ENCODE data around the gene KYAT1.
A peak's percentile ranks its signal among the peaks of the same experiment; 100 is the strongest.

Gene KYAT1

DNA sequence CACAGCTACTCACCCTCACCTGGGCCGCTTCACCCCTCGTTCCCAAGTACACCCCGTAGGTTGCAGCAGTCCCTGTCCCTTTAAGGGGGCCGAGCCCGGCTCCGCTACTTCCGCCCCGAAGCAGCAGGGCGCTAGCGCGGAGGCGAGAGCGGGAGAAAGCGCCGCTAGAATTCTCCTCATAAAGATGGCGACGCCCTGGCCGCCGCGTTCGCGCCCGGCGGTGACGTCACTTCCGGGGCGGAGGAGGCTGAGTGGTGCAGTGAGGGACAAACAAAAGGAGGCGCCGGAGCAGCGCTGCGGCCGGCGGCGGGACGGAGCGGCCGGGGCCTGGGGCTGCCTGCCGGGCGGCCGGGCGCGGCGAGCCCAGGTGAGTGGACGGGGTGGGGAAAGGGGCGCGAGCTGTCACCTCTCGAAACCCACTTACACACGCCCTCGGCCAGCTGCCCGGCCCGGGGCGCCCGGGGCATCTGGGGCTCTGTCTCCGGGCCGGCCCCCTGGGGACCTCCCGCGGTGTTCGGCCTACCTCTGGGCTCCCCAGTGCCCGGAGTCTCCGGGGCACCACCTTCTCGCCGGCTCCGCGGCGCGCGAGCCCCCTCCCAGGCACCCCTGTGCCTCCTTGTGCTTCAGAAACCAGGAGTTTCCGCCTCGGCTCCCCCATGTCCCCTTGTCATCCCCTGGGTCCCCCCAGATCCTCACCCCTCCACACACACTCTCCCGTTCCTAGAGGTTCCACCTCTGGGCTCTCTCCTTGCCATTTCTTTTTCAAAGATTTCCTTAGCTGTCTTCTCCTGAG, at the start of gene KYAT1, which contains the start of gene LRRC8A:
TSS of gene KYAT1 (minus strand) at position 67 of the 793 bp plus-strand sequence. CDS start 36,545 bp downstream, outside the sequence.
TSS of gene LRRC8A (plus strand) at position 250 of the 793 bp plus-strand sequence. CDS start 25,032 bp downstream, outside the sequence.
- DNase-seq, result peak; percentile 87

DNA sequence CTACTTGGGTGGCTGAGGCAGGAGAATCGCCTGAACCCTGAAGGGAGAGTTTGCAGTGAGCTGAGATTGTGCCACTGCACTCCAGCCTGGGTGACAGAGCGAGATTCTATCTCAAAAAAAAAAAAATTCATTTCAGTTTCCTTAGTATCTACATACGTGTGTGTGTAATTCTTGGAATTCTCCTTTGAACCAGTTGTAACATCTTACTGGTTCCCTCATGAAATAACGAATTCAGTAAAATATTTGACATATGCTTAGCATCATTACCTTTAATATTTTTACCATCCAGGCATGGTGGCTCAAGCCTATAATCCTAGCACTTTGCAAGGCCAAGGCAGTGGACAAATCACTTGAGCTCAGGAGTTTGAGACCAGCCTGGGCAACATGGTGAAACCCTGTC, 47.8 kb upstream of the KYAT1 start:
- no peak for DNase-seq

DNA sequence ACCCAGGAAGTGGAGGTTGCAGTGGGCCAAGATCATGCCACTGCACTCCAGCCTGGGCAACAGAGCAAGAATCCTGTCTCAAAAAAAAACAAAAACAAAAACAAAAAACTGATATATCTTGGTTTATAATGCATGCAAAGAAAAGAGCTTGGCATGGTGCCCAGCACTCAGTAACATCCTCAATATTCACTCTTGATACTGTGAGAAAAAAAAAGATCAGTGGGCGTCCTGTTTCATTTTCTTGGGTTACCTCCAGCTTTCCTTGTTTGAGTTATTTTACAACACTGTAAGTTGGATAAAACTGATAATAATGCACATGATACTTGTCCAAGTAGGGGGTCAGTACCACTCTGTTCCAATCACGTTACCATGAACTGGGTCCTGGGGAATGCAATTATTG, 46.9 kb upstream of the KYAT1 start:
- DNase-seq, result no peak

DNA sequence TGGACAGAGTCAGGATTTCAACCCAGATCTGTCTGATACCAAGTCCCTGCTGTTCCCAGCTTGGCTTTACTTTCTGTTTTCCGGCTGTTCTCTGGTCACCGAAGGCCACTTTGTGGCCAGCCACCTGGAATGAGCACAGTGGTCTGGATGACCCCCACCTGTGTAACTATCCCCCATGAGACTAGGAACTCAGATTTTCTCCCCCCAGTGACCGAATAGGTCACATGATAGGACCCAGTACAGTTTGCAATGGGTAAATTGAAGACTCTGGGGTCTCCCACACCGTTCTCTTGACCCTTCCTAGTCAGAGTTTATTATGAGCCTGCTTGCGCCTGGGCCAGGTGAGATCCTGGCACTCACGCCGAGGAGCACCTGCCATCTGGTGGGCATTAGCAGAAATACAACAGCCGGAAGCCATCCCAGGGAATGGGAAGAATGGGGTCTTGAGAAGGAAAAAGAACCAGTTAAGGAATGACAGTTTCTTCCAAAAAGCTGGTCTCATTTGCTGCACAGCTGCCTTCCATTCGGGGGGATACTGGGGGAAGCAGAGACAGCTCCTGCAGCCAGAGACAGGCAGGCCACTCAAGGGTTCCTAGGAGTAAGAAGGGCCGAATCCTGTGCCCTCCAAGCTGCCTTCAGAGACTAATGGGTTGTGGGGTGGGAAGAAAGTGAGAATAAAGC, 46.1 kb upstream of the KYAT1 start:
- DNase-seq, result peak; percentile 0

DNA sequence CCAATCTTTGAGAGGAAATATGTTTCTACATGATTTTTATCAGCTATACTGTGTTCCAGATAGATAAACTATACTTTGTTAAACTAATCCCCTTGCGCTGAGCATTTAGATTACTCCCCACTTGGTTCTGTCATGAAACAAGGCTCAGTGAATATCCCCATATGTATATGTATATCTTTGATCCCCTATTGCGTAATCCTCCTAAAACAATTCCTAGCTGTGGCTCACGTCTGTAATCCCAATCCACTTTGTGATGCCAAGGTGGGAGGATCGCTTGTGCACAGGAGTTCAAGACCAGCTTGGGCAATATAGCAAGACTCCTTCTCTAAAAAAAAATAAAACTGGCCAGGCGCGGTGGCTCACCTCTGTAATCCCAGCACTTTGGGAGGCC, 41.7 kb upstream of the KYAT1 start:
- no peak for DNase-seq

DNA sequence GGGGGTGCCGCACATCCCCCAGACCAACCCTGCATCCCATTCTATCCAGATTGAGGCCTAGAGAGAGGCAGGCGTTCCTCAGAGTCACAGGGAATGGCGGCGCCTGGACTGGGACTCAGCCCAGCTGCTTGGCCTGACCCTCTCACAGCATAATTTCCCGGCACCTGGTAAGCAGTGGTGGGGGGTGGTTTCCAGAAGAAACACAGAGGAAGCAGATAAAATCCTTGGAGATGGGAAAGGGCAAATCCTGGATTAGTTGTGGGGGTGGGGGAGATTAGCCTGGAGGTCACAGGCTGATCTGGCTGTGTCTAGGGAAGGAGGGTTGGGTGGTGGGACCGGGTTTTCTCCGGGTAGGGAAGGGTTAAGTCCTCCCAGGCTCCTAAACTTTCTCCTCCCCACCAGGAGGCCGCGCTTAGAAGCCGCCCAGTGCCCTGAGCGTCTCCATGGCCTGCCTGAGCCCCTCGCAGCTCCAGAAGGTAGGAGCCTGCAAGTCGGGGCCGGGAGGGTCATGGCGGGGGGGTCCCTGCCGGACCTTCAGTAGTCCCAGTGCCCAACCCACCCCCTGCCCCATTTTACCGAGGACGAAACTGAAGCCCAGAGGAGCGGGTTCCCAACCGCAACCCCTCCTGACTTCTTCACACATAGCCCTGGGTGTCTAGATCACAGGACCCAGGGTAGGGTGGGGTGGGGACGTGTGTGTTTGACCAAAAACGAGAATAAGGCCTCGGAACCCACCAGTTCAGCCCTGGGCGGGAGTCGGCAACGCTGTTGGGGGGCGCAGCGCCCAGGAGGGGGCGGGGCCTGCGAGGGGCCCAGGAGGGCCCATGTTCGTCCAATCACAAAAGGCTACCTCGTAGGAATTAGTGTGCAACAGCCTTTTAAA, 40.4 kb upstream of the KYAT1 start:
- DNase-seq, result peak; percentile 66

DNA sequence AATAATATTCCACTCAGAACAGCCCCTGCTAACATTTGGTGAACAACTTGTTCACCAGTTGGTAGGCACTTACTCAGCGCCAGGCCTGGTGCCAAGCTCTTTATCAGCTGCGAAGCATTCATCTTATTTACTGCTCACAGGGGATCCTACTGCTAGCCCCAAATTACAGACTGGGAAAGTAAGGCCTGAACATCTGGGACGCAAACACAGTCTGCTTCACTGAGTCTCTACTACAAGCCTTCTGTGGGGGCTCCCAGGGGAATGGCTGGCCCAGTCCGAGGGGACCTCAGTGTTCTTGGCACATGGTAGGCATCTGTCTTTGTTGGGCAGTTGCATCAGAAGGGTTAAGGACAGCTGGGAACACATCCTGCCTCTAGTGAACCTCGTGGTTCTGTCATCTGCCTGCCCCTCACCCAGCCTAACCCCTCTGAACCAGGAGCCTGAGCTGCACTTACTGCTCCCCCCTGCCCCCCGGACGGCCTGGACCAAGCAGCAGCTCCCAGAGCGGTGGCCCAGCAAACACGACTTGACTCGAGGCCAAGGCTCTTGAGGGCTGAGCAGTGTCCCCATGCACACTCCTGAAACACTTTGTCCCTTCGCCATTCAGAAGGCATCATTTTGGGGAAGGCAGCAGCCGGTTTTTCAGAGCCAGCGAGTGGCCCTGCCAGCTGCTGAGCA, 38.8 kb upstream of the KYAT1 start, which contains the start of gene PHYHD1:
TSS of gene PHYHD1 (plus strand) at position 602 of the 678 bp plus-strand sequence. CDS start 1,342 bp downstream, outside the sequence.
- peak; percentile 38 for DNase-seq

DNA sequence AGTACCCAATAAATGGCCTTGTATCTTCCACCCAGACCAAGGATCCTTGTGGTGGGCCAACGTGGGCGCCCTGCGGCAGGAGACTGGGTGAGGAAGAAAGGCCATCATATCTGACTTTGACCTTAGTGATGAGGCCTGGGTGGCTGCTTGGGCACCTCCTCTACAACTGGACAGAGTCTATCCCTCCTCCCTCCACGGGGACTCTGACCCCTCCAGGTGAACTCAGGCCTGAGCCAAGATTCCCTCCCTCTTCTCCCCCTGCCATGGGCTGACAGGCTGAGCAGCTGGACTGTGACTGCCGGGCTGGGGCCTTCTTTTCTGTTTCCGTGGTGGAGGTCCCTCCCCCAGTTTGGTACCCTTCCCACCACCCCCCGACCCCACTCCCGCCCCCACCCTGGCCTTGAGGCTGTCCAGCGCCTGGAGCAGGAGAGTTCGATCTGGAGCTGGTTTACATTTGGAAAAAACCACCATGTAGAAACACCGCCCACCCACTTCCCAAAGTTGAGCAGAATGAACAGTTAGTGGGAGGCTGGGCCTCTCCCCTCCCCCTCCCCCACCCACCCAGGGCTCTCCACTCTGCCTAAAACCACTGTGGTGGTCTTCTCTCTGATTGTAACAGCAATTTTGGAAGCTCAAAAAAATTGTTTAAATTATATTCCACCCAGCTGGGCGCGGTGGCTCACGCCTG, 37.8 kb upstream of the KYAT1 start:
- DNase-seq, result no peak

DNA sequence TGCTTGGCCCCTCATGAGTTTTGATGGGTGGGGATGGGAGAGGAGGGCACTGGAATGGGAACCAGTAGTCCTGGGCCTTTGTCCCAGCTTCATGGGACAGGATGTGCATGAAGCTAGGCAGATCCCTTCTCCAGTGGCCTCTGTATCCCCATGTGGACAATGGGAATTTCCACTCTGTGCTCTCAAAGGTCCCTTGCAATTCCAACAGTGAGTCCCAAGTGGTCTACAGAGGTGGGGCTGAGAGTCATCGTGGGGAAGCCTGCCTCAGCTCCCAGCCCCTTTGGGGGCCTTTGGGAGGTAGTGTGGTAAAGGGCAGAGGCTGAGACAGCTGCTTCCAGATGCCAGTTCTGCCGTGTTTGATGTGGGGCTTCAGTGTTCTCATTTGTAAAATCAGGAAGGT, 37.2 kb upstream of the KYAT1 start:
- no peak for DNase-seq

DNA sequence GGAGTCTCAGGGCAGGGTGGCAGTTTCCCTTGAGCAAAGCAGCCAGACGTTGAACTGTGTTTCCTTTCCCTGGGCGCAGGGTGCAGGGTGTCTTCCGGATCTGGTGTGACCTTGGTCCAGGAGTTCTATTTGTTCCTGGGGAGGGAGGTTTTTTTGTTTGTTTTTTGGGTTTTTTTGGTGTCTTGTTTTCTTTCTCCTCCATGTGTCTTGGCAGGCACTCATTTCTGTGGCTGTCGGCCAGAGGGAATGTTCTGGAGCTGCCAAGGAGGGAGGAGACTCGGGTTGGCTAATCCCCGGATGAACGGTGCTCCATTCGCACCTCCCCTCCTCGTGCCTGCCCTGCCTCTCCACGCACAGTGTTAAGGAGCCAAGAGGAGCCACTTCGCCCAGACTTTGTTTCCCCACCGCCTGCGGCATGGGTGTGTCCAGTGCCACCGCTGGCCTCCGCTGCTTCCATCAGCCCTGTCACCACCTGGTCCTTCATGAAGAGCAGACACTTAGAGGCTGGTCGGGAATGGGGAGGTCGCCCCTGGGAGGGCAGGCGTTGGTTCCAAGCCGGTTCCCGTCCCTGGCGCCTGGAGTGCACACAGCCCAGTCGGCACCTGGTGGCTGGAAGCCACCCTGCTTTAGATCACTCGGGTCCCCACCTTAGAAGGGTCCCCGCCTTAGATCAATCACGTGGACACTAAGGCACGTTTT, 35.5 kb upstream of the KYAT1 start:
- DNase-seq, result no peak

DNA sequence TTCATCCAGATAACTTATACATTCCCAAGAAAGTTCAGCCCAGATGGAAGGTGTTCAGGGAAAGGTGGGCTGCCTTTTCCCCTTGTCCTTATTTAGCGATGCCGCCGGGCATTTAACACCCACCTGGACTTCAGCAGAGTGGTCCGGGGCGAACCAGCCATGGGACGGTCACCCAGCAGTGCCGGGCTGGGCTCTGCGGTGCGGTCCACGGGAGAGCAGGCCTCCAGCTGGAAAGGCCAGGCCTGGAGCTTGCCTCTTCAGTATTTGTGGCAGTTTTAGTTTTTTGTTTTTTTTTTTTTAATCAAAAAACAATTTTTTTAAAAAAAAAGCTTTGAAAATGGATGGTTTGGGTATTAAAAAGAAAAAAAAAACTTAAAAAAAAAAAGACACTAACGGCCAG, 35.0 kb upstream of the KYAT1 start:
- no peak for DNase-seq

DNA sequence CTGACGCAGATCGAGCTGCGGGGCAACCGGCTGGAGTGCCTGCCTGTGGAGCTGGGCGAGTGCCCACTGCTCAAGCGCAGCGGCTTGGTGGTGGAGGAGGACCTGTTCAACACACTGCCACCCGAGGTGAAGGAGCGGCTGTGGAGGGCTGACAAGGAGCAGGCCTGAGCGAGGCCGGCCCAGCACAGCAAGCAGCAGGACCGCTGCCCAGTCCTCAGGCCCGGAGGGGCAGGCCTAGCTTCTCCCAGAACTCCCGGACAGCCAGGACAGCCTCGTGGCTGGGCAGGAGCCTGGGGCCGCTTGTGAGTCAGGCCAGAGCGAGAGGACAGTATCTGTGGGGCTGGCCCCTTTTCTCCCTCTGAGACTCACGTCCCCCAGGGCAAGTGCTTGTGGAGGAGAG, 34.5 kb upstream of the KYAT1 start:
- DNase-seq, result no peak

DNA sequence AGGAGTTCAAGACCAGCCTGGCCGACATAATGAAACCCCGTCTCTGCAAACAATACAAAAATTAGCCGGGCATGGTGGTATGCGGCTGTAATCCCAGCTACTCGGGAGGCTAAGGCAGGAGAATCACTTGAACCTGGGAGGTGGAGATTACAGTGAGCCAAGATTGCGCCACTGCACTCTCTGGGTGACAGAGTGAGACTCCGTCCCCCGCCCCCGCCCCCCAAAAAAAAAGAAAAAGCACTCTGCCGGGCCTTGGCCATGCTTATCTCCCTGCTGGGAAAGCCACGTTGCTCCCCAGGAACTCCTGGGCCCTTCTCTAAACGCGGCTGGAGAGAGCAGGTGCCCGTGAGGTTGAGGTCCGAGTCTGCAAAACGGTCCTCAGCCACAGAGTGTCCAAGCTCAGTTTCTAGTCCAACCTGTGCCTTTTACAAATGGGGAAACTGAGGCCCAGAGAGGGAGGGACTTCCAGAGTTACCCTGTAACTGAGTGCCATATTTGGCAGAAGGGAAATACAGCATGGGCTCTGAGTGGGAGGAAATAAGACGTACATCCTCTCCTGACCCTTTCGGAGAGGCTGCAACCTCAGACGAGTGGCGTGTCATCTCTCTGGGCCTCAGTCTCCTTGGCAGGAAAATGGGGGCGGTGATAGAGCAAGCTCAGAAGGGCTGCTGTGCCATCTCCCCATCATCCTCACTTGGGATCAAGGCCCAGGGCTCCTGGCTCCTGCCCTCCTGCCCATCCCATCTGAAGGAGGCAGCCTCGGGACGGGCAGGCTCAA, 32.4 kb upstream of the KYAT1 start:
- DNase-seq, result no peak

DNA sequence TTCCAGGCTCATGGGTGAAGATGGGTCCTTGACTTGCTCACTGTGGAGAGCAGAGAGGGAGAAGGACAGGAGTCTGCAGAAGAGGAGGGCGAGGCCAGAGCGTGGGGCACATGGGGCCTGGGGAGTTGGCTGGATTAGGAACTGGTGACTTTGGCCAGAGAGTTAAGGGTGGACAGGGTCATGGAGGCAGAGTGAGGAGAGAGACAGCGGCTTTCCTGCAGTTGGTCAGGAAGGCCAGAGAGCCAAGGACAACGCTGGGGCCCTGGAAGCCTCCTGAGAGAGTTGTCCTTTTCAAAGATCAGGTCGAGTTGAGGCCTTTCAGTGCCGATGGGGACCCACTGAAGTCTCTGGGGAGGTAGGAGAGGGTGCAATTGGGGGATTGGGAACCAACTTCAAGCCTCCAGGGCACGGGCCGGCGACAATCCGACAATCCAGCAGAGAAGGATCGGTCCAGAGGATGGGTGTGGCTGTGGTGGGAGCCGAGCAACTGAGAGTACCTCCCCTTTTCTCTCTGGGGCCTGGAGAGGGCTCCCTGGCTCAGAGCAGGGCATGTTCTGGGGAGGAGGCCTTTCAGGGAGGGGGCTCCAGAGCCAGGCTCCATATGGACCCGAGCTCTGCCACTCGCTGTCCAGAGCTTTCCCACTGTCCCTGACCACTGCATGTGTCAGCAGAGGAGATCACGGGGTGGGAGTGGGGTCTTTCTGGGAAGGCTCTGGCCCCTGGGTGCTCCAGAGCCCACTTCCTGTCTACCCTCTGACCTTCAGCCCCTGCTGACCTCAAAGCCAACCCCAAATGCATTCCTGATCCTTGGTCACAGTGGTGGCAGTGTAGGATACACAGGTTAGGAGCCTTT, 31.5 kb upstream of the KYAT1 start:
- no peak for DNase-seq

DNA sequence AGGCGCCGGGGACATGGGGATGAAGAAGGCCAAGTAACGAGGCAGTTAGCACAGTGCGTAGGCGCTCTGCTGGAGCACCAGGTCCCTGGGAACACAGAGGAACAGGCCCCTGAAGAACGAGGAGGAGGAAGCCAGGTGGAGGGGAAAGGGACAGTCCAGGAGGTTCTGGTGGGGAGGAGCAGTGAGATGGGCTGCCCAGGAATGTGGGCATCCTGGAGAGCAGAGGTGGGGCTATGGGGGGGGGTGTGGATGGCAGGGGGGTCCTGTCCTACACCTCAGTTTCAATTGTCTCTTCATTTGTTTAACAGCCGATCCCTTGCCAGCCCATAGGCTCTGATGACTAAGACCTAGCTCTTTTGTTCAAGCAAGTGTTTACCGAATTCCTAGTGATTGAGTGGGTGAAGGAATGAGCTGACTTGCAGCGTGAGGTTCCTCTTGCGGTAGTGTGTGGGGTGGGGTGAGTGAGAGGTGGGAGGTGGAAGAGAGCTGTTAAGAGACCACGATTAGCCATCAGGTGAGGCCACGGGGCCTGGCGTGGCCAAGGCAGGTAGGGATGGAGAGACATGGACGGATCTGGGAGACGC, 30.6 kb upstream of the KYAT1 start:
- DNase-seq, result no peak

DNA sequence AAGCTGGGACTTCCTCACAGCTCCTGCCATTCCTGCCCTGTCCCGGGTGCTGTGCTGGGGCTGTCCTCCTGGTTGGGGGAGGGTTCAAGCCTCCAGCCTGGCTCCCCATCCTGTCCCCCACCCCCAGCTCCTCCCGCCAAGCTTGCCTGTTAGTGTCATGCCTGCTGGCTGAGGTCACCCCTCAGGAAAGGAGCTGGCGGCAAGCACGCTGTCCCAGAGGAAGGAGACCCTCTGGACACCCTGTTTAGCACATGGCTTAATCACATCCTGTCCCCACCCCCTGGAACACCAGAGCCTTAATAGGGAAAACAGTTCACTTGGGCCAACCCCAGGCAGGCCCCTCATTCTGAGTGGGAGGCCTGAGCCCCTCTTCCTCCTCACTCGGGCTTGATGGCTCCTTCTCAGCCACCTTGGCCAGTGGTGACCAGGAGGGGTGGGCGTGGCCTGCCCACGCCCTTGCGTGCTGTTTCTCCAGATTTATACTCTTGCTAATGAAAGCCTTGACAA, 29.8 kb upstream of the KYAT1 start:
- no peak for DNase-seq

DNA sequence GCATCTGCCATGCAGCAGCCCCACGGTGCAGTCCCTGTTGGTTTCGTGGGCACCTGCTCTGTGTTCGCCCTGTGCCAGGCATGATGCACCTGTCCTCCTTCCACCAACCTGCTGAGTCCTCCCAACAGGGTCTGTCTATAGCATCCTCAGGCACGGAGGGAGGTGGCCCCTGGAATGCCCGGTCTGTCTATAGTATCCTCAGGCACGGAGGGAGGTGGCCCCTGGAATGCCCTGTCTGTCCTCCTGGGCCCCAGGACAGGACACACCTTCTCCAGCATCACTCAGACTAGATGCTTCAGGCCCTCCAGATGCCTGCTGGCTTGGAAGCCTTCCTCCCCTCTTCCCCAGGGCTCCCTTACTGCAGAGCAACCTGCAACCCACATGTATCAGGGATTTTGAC, 29.2 kb upstream of the KYAT1 start:
- no peak for DNase-seq

DNA sequence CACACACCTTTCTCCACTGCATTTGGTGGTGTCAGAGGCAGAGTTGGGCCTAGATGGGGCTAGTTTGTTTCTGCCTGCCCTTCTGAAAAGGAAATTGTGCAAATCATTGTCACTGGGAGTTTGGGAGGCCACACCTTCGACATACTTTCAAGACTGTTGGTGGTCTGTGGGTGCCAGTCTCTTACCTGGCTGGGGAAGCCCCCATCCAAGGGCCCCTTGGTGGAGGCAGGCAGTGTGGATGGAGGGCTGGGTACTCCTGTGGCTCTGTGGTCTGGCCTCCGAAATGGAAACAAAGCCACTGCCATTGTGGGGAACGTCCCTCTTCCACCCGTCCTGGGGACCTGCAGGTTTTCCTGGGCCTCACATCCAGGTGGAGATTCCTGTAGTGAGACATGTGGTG, 28.1 kb upstream of the KYAT1 start:
- no peak for DNase-seq

DNA sequence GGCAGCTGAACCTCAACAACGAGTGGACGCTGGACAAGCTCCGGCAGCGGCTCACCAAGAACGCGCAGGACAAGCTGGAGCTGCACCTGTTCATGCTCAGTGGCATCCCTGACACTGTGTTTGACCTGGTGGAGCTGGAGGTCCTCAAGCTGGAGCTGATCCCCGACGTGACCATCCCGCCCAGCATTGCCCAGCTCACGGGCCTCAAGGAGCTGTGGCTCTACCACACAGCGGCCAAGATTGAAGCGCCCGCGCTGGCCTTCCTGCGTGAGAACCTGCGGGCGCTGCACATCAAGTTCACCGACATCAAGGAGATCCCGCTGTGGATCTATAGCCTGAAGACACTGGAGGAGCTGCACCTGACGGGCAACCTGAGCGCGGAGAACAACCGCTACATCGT, 26.6 kb upstream of the KYAT1 start:
- no peak for DNase-seq

All from NCI-H524 treated with DMSO at 0.1 percent for 48 hours (cell line).